GM18519 (cell line): Measurements from ENCODE around the gene SCG5.
A peak's percentile ranks its signal among the peaks of the same experiment; 100 is the strongest.

Experiments used
- ATAC-seq: cut with Tn5 transposase; IDR thresholded peaks from one replicate; pipeline ENCODE4 v1.9.1; 2021; ENCODE audit warnings: mild to moderate bottlenecking, moderate library complexity; ENCODE audit not compliant: unreplicated experiment, low FRiP score

Gene SCG5

GRCh38 chr15:32718821-32719716 is 77.6 kb downstream of the SCG5 start:
- no peak for ATAC-seq

- ATAC-seq = no peak
Measured at GRCh38 chr15:32721596-32721995, 80.1 kb downstream of the SCG5 start.

DNA sequence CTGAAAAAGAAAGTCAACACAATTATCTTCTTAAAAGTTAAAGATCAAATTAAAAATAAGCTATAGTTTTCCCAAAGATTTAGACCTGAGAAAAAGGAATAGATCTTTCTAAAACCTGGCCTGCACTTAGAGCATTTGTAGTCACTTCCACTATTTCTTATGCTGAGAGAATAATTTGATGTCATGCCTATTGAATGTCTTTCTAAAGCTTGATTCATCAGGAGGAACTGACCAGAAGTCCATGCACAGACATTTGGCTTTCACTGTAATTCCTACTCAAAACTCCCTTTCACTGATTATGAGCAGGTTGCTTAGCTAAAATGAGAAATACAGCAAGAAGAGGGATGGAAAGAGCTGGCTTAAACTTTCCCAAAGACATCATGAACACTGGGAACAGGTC is 80.6 kb downstream of the SCG5 start:
- no peak for ATAC-seq

DNA sequence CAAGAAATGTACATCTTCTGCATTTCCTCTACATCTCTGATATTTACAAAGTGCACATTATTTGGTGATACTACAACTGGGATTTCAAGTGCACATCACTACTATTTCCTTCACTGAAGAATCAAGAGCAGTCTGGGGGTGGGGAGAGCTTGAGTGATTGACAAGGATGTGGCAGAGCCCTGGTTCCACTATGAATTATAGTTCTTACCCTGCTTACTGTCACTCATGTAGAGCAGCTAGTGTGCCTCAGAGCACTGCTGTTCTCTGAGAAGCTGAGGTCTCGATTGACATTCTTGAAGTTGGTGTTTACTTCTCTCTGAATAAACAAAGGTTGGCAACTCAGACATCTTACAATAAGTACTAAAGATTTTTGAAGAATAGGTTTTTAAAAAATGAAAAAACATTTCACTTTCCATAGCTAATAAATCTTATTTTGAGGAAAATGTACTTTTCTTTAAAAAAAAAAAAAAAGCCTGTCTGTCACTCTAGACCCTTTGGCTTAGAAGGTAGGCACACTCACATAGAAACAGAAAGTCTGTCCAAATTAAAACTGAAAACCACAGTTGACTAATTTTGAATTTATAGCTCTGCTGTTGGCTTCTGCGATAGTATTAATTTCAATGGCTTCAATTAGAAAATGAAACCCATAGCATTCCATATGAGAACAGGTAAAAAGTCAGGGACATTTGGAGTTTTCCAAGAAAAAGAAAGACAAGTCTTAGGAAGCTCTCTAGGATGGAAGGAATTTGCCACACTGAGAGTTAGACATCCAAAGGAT is 81.8 kb downstream of the SCG5 start:
- ATAC-seq = peak; percentile 84

GRCh38 chr15:32729700-32730395 is 88.3 kb downstream of the SCG5 start:
- no peak for ATAC-seq

DNA sequence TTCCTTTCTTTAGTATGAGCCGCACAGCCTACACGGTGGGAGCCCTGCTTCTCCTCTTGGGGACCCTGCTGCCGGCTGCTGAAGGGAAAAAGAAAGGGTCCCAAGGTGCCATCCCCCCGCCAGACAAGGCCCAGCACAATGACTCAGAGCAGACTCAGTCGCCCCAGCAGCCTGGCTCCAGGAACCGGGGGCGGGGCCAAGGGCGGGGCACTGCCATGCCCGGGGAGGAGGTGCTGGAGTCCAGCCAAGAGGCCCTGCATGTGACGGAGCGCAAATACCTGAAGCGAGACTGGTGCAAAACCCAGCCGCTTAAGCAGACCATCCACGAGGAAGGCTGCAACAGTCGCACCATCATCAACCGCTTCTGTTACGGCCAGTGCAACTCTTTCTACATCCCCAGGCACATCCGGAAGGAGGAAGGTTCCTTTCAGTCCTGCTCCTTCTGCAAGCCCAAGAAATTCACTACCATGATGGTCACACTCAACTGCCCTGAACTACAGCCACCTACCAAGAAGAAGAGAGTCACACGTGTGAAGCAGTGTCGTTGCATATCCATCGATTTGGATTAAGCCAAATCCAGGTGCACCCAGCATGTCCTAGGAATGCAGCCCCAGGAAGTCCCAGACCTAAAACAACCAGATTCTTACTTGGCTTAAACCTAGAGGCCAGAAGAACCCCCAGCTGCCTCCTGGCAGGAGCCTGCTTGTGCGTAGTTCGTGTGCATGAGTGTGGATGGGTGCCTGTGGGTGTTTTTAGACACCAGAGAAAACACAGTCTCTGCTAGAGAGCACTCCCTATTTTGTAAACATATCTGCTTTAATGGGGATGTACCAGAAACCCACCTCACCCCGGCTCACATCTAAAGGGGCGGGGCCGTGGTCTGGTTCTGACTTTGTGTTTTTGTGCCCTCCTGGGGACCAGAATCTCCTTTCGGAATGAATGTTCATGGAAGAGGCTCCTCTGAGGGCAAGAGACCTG is 89.5 kb downstream of the SCG5 start:
- ATAC-seq = no peak

DNA sequence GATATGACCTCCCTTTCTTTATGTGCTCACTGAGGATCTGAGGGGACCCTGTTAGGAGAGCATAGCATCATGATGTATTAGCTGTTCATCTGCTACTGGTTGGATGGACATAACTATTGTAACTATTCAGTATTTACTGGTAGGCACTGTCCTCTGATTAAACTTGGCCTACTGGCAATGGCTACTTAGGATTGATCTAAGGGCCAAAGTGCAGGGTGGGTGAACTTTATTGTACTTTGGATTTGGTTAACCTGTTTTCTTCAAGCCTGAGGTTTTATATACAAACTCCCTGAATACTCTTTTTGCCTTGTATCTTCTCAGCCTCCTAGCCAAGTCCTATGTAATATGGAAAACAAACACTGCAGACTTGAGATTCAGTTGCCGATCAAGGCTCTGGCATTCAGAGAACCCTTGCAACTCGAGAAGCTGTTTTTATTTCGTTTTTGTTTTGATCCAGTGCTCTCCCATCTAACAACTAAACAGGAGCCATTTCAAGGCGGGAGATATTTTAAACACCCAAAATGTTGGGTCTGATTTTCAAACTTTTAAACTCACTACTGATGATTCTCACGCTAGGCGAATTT is 91.2 kb downstream of the SCG5 start:
- no peak for ATAC-seq

- no peak for ATAC-seq
Measured at GRCh38 chr15:32733281-32733680, 91.8 kb downstream of the SCG5 start.

DNA sequence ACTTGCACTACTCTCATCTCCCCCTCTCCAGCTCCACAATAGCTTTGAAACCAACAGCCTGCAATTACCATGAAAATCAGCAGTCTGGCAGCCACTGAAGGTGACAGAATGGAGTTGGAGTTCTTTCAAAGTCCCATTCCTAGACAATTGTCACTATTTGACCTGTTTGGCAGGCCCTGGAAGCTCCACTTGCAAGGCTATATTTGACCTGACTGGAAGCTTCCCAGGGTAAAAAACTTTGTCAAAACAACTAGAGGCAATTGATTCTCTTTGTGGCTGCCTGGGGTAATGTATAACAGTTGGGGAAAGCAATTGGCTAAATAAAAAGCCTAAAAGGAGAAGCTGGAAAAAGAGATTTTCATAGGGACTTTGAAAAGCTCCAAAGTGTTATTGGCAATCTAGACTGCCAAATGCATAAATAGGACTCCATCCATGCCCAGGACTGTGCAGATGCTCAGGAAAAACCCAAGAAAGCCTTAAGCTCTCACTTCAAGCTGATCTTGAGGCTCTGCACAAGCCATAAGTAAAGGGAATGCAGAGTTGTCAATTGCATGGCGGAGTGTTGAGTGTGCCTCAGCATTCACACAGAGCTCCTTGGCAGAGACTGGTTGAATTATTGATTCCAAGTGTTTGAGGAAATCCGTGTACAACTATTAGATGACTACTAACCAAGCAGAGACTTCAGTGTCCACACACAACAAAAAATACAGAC is 94.6 kb downstream of the SCG5 start:
- ATAC-seq = no peak

GRCh38 chr15:32736701-32737061 is 95.2 kb downstream of the SCG5 start:
- no peak for ATAC-seq

GRCh38 chr15:32737304-32737703 is 95.8 kb downstream of the SCG5 start:
- ATAC-seq = no peak

GRCh38 chr15:32738666-32739065 is 97.2 kb downstream of the SCG5 start:
- ATAC-seq = no peak

GRCh38 chr15:32739522-32740063 is 98.1 kb downstream of the SCG5 start:
- no peak for ATAC-seq

DNA sequence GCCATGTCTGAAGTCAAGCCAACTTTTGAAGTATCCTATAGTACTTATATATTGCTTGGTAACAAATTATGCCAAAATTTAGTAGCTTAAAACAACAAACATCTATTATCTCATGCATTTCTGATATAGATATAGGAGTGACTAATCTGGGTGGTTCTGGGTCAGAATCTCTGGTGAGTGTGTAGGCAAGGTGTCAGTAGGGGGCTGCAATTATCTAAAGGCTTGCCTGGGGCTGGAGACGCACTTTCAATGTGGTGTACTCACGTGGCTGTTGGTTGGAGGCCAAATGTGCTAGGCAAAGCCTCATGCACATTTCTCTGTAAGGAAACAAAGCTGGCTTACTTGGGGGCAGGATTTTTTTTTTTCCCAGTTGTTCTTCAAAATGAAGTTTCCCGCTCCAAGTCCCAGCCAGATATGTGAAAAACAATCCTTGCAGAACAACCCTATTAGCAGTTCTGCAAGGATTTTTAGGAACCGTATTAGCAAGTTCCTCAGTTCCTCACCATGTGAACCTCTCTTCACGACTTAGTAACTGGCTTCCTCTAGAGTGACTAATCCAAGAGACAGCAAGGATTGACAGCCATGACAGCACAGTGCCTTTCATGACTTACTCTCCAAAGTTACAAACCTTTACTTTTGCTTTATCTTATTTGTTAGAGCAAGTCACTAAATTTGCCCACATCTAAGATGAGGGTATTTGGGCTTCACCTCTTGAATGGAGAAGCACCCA is 102.1 kb downstream of the SCG5 start:
- no peak for ATAC-seq

DNA sequence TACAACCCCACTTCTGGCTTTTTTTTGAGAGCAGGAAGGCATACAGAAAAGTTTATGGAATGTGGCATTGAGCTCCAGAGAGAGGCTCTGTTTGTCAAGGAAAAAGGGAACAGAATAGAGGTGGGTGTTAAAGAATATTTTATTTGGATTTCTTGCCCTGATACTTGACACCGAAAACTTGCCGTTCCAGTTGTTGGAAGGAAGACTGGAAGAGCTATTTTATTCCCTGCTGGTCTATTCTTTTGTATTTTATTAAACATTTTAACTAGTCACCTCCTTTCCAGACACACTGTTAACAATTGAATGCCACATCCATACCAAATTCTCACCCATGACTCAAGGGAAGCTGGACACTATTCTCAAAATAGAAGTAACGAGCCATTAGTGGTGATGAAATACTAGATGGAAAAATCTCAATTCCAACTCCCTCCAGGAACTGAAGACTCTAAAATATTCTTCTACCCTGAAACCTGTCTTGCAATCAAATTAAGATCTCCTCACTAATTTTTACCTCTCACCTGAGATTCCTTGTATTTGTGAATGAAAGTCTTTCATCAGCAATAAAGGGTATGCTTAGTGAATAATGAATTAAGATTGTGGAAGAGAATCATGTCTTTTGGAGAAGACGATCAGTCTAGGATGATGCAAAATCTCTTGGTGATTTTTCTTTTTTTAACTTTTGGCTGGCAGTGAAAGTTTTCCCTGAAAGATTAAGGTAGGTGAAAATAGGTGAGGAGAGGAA is 104.8 kb downstream of the SCG5 start:
- ATAC-seq = no peak
